ENCODE data around the gene CCT7.

DNA sequence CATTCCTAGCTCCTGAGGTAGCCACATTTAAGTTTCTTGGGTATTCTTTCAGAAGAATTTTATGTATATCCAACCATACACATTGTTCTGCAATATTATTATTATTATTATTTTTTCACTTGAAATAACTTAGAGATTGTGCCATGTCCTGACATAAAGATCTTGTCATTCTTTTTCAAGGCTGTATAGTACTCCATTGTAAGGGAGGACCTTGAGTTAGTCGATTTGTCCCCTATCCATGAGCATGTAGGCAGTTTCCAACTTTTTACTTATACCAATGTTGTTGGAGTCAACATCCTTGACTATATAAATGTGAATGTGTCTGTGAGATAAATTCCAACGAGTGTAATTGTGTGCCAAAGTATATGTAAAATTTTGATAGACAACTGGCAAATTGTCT lies 60.1 kb downstream of the CCT7 start:
- TF ChIP-seq, protein P1, sequence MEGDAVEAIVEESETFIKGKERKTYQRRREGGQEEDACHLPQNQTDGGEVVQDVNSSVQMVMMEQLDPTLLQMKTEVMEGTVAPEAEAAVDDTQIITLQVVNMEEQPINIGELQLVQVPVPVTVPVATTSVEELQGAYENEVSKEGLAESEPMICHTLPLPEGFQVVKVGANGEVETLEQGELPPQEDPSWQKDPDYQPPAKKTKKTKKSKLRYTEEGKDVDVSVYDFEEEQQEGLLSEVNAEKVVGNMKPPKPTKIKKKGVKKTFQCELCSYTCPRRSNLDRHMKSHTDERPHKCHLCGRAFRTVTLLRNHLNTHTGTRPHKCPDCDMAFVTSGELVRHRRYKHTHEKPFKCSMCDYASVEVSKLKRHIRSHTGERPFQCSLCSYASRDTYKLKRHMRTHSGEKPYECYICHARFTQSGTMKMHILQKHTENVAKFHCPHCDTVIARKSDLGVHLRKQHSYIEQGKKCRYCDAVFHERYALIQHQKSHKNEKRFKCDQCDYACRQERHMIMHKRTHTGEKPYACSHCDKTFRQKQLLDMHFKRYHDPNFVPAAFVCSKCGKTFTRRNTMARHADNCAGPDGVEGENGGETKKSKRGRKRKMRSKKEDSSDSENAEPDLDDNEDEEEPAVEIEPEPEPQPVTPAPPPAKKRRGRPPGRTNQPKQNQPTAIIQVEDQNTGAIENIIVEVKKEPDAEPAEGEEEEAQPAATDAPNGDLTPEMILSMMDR (conservative IDR thresholded peaks at IDR 0.05; ENCODE audit: low read depth, low read length): no peak
- TF ChIP-seq EZH2 (IDR thresholded peaks at IDR 0.05; ENCODE audit: borderline replicate concordance, low read depth, low read length, poor library complexity, severe bottlenecking): no peak
